ENCODE results near the gene SEH1L. TPM values are rescaled to one million over a fixed set of nuclear protein-coding genes. Genes with fewer than 3 reads are reported as not detected.

SEH1L gene
- total RNA-seq = 10 to 100 TPM; 23.4 to 40.0 TPM

GRCh38 chr18:12947285-12948049, at the start of gene SEH1L:
Gene SEH1L (plus strand): TSS chr18:12948011. CDS start chr18:12948122, 111 bp downstream.

GRCh38 chr18:12990967-12991820, 43.4 kb downstream of the SEH1L start, which contains the start of gene CEP192:
Gene CEP192 (plus strand): TSS chr18:12991362. CDS start chr18:12999425, 8,063 bp downstream.

Other genes with a start within 250 kb of the SEH1L start
- 10 to 100 TPM in 1 of 2 donors, 1 to 10 TPM in 1; 7.2 to 14.3 TPM for gene CEP76, start 245.3 kb upstream of the SEH1L start, total RNA-seq
- gene PSMG2, start 245.0 kb upstream of the SEH1L start, total RNA-seq = 100 to 1,000 TPM in 1 of 2 donors, 10 to 100 TPM in 1; 73.6 to 104 TPM
- gene PTPN2, start 63.8 kb upstream of the SEH1L start, total RNA-seq = 10 to 100 TPM; 13.4 to 16.7 TPM
- 10 to 100 TPM; 17.9 to 30.3 TPM for gene CEP192, start 43.4 kb downstream of the SEH1L start, total RNA-seq

All from melanocyte of skin (primary cell).